HEK293T (cell line): ENCODE data around the gene DPH2.

Experiments
- SUZ12 ChIP-seq: fragments of 450-650 bp; IDR thresholded peaks from 2 replicates; pipeline ENCODE4 v1.6.1; 2016; ENCODE audit warnings: mild to moderate bottlenecking
- TARDBP ChIP-seq: fragments of 450-650 bp; IDR thresholded peaks from 2 replicates; pipeline ENCODE4 v1.6.1; 2016

GRCh38 chr1:43936431-43937151, 33.2 kb upstream of the DPH2 start:
- TF ChIP-seq SUZ12 (no peak), TARDBP (no peak)
